HG03575 (cell line): ENCODE results near the gene RALGPS1.
"Not testable (repeated sequence)": the region's sequence is repeated elsewhere in the genome, so short reads cannot be mapped to it uniquely, and the experiment has no call there.

Source experiments
- ATAC-seq: cut with Tn5 transposase; IDR thresholded peaks from one replicate; pipeline ENCODE4 v1.9.1; 2021; ENCODE audit not compliant: unreplicated experiment, insufficient number of reproducible peaks, low FRiP score; ENCODE audit errors: extremely low read depth

Gene RALGPS1

DNA sequence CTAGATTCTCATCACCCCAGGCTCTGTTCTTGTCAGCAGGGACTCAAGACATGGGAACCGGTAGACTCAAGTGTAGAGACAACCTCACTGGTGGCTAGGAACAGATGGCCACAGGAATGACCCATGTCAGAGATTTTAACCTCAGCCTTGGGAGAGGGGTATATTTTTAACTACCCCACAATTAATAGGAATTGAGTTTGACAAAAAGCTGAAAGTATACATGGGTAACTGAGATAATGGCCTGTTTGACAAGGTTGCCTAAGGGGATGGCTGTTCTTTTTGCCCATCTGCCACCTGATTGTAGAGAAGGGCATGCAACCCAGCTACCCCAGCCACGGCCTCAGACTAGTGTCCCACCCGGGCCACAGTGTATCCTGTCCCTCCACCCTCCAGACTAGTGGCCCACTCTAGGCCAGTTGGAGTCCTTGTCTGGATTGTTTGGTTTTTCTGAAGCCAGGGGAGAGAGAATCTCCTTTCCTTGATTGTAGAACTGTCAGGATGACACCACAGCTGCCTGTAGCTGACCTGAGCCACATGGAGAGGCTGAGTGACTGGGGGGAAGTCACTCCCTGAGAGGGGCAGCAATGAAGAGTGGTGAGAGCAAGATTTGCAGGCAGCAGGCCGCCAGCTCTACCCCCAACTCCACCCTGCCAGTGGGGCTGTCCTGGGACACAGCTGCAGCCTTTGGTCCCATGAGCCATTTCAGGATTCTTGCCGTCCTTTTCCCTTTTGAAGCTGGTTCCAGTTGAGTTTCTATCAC, 222.5 kb downstream of the RALGPS1 start:
- no peak for ATAC-seq

DNA sequence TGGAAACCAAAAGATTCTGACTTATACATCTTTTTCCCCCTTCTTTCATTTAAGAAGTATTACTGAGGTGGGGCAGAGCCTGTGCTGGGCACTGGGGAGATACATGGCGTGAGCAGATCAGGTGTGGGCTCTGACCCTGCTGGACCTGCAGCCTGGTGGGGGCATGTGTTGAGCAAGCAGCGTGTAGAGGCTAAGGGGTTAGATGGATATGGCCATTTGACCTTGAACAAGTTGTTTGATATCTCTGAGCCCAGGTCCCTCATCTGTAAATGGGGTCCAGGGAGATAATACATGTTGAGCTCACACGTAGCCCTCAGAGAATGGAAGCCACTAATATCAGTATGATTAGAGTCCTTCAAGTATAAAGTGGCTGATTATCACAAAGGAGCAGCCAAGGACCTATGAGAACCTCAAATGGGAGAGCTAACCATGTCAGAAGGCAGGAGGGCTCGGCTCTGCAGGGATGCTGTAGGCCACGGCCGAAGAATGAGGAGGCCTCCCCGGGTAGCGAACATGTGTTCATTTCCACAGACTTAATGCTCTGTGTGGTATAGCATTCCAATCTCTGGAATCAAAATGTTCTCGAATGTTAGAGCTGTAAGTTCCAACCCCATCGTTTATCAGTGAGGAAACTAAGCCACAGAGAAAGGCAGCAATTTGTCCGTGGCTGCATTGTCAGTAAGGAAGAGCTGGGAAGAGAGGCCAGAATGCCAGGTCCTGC, 223.2 kb downstream of the RALGPS1 start:
- no peak for ATAC-seq

DNA sequence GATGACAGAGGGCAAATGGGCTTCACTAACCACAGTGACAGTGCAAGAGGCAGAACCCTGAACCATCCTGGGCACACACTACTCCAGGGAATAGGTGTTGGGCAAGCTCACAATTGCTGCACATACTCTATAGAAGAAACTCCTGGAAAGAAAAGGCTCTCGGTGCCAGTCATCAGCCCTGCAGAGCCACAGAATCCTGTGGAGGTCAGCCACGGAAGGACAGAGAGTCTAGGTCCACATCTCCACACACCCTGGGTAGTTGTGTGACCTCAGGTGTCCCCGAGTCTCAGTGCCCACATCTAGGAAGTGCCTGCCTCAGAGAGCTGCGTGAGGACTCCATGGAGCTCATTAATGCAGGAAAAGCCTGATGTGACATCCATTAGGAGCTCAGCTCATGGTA, 223.9 kb downstream of the RALGPS1 start:
- no peak for ATAC-seq

DNA sequence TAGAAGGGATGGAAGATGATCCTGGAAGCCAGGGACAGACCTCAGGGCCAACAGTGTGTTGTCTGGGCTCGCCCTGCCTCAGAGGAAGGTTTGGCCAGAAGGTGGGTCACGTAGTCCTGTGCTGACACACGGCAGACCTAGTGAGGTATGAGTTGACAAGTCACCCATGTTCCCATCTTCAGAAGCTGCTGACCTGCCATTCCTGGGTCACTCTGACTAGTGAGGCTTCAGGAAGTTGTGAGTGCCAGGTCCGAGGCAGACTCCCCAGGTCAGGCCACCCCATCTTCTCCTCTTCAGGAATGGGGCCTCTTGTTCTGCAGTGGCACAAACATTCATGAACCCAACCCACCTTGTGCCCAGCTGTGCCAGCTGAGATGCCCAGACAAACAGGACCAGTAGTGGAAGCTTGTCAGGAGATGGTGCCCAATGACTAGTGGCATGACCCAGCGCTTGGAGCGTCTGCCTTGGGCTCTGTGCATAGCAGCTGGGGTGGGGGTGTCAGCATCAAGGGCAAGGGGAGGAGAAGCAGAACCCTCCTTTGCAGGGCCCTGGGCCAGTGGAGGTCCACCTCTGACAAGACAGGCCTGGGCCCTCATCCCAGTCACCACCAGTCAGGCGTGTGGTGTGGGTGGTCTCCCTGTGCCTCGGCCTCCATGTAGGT, 224.6 kb downstream of the RALGPS1 start:
- no peak for ATAC-seq

DNA sequence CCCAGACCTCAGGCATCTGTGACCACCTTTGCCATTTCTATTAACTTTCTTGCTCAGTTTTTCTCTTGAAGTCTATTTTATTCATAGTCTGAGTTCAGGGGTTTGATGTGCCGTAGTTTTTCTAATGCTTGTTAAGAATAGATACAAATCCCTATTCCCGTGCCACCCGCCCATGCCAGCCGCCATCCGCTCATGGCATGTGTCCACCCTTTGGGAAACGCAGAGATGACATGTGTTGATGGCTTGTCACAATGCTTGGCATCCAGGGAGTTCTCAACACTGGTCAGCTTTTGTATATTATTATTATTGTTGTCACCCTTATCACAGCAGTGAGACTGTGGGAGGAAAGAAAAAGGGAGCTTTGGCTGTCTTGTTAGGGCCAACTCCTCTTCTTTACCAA, 225.2 kb downstream of the RALGPS1 start:
- no peak for ATAC-seq

DNA sequence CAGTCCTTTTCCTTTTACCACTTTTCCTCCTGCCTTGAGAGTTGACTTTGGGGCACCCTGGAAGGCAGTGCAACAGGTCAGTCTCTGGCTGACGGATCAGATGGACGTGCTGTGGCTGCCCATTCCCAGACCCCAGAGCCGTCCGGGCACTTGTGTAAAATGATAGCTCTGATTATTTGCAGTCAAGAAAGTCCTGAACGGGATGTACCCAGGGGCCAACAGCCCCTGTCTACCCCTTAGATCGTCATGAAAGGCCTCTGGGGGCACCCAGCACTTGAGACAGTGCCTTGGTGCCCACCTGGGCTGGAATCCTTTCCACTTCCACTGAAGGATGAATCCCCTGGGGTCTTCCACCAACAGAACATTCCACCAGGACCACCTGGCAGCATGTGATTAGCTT, 225.6 kb downstream of the RALGPS1 start:
- ATAC-seq: no peak

DNA sequence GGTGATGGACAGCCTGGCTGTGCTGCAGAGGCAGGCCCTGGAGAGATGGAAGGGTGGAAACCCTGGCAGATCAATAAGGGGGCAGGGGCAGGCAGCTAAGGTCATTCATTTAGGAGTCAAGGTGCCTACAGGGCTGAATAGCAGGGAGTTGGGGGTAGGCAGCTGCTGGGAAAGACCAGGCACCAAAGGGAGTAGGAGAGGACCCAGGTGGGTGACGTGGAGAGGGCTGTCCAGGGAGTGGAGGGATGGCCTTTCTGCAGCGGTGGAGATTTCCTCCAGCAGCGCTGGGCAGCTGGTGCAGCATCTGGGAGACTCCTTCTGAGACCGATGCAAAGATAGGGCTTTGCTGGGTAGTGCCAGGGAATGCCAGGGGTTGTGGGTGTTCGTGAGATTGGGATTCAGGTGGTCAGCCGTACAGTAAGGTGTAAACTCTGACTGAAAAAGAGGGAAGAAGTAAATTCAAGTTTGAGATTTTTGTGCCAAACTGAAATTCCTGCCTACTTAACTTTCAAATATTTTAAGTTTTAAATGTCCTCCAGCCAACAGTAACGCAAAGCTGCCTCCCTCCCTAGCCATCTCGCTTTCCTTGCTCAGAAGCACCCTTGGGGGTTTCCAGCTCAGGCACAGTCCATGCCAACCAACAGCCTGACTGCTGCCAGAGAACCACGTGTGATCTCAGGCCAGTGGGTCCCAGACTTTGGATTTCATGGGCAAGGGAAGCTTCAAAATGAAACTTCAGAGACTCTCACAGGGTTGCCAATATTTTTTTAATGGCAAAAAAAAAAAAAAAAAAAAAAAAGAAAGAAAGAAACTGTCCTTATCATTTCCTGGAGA, 226.5 kb downstream of the RALGPS1 start:
- no peak for ATAC-seq

DNA sequence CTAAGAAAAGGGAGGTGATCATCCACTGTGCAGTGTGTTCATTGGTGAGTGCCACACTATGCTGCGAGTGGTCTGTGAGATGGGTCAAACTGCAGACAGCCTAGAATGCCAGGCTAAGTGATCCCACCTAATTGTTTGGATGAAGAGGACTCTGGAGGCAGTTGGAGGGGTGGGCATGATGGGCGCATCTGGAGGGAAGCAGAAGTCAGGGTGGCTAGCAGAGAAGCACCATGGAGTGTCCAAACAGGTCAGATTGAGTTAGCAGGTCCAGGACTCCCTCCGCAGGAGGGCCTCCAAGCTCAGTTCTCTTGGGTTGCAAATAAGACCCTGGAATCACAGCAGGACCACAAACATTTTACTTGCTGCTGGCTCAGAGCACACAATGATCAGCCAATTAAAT, 227.7 kb downstream of the RALGPS1 start:
- ATAC-seq: no peak

DNA sequence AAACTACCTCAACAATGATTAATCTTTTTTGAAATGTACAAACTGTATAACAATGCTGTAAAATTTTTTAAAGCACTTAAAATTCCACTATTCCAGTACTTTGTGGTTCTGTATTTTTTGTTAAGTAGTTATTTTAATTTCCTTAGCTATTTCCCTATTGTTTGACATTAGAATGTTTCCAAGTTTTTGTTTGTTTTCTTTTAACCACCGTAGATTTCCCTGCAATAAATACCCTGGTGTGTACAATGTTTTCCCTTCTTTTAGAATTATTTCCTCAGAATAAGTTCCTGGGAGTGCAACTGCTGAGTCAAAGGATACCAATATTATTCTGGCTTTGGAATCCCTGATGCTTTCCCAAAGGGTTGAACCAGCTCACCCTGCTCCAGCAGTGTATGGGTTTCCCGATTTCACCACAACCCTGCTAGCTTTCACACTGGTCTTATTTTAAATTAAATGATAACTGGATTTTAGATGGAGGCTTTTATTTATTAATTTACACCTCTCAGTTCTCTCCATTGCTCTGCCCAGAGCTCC, 228.4 kb downstream of the RALGPS1 start:
- ATAC-seq: no peak

DNA sequence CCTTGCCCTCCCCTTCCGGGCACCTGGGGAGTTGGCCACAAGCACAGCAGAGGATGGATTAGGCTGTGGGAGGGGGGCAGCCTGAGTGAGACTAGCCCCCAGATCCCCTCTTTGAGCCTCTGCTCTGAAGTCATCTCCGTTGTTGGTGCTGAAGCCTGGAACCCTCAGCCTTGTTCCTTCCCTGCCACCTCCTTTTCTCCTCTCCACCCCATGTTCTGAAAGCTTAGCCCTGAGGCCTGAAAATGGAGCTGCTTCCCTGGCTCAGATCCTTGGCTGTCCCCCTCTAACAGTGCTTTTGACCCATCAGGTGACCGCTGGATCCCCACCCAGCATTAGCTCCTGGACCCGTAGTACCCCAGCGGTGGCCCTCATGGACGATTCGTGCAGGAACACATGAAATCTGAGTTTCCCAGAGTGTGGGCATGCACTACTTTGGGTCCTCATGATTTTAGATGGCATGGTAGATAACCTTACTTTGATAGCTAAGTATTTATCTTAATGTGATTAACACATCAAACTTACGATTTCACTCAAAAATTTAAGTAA, 229.4 kb downstream of the RALGPS1 start:
- ATAC-seq: no peak

DNA sequence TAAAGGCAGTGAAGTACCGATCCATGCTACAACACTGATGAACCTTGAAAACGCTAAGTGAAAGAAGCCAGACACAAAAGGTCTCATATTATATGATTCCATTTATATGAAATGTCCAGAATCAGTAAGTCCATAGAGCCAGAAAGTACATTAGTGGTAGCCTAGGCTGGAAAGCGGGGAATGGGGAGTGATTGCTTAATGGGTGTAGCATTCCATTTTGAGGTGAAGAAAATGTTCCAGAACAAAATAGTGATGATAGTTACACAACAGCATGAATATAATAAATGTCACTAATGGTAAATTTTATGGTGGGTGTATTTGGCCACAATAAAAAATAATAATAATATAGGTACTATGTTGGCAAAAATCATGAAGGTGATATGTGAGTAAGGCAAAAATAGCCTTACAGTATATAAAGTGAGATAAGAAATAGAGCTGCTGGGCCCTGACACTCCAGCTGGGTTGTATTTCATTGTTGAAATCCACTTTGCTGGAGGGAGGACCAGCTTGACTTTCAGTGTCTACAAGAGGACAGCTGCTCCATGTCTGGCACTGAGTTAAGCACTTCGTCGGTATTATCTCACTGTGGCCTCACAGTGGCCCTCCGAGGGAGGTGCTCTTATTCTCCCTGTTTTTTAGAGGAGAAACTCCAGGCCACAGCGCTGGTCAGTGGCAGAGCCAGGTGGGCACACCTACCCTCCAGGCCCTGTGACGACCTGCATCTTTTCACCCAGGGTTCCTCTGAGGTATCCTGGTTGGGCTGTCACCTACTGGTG, 230.3 kb downstream of the RALGPS1 start:
- no peak for ATAC-seq

DNA sequence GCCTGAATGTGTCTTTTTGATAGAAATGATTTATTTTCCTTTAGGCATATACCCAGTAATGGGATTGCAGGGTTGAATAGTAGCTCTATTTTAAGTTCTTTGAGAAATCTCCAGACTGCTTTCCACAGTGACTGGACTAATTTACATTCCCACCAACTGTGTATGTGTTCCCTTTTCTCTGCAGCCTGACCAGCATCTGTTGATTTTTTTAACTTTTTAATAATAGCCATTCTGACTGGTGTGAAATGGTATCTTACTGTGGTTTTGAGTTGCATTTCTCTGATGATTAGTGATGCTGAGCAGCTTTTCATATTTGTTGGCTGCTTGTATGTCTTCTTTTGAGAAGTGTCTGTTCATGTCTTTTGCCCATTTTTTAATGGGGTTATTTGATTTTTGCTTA, 232.3 kb downstream of the RALGPS1 start:
- ATAC-seq: not testable (repeated sequence)

DNA sequence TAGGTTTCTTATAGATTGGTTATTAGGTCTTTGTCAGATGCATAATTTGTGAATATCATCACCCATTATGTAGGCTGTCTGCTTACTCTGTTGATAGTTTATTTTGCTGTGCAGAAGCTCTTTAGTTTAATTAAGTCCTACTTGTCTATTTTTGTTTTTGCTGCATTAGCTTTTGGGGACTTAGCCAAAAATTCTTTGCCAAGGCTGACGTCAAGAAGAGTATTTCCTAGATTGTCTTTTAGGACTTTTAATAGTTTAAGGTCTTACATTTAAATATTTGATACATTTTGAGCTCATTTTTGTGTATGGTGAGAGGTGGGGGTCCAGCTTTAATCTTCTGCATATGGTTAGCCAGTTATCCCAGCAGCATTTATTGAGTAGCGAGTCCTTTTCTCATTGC, 232.7 kb downstream of the RALGPS1 start:
- no peak for ATAC-seq

DNA sequence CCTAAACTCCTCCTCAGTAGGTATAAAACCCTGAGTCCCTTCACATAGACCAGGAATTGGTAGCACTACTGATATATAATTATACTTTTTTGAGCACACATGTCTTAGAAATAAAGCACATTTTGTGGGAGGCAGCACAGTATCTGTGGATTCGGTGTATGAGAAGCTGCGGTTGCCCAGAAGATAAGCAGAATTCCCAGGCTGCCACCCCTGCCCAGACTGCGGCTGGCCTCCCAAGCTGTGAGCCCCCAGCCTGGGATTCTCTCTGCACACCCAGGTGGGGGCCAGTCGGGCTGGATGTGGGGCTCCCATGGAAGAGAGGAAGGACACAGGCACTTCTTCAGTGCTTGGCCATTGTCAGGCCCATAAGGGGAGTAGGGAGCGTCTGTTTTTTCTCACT, 233.4 kb downstream of the RALGPS1 start:
- ATAC-seq: no peak

DNA sequence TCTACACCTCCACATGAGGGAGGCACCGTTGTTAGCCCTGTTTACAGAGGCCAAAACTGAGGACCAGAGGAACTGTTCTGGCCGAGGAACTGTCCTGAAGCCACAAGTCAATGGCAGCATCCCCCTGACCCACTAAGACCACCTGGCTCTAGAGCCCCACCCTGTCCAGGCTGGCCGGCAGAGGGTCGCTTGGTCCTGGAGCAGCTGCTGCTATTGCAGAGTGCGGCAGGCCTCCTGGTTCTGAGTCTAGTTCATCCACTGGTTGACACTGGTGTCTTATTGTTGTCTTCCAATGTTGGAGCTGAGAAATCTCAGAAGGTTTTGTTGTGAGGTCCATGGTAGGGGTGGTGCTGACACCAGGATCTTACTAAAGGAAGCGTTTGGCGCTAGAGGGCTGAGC, 234.4 kb downstream of the RALGPS1 start:
- no peak for ATAC-seq

DNA sequence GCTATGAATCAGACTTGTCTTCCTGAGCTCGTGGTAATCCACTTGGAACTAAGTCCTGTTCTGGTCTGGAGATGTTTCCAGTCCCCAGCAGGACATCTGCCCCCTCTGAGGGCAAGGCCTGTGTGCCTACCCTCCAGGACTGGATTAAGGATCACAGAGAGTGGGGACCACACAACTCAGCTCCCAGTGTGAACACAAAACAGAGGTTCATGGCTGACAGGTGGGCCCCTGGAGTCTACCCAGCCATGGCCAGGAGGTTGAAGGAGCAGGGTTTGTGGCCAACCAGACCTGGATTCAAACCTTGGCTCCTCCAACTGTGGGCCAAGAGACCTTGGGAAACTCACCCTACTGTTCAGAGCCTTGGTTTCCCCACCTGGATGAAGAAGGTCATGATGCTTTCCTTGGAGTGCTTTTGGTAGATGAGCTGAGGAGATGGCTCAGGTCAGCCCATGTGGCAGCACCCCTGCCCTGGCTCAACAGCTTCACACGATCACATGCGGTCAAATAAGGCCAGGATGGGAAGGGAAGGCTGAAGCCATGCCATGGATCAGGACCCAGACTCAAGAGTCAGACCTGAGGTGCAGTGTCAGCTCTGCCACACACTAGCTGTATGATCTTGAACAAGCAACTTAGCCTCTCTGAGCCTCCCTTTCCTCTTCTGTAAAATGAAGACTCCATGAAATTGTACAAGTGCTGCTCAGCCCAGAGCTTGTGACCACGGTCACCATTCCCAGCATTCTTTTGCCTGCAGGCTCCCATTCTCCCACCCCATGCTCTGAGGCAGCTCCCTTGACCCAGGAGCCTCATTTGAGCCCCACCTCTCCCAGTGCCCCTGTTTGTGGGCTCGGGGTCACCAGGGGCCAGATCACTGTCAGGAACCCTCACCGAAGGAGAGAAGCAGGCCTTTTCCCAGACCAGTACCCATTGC, 235.1 kb downstream of the RALGPS1 start:
- ATAC-seq: no peak

DNA sequence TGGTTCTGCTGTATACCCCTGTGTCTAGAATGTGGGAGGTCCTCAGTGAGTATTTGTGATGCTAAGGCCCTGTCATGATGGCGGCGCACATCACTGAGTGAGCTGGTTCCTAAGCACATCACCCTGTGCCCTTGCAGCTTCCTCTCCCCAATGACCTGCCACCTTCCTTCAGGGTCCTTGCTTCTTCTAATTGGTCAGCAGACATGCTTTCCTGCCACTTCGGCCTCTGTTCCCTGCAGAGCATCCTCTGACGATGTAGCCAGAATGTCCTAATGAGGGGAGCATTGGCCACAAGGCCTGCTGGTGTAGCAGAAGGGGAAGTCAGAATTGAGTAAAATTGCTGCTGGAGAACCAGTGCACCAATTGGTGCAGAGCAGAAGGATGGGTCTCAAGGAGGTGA, 238.9 kb downstream of the RALGPS1 start:
- no peak for ATAC-seq
